ENCODE results near the gene UNG. TPM values are rescaled to one million over a fixed set of nuclear protein-coding genes. Genes with fewer than 3 reads are reported as not detected.

The UNG gene
- total and polyA plus RNA-seq, 2 donors (not counting 3 experiments of a cell fraction or from before 2014, with no cell fraction given): 21.5 to 46.7 TPM

DNA sequence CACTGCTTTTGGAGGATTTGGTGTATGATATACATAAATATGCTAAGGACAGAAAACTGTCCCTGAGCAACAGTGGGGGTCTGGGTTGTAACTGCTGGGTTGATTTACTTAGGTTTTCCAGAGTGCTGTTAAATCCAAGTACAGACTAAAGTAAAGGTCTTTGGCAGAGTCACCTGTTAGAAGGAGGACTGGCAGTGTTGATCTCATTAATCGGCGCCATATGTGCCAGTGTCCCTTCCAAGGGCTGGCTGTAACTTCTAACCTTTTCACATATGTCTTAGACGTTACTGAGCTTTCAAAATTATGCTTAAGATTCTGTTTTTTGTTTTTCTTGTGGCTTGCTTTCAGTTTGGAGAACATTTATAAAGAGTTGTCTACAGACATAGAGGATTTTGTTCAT is 5.1 kb downstream of the UNG start:
- Histone ChIP-seq H3K9me1 (replicated peaks; ENCODE audit: control insufficient read depth, extremely low read depth, insufficient read depth, low read length) (no peaks in the 10 kb centered on the region), H3K4me3 (replicated peaks in 1 of 3; ENCODE audit: insufficient read depth in 1 of 3, low read depth in 1 of 3, low read length in 3 of 3) (no peak overlapping the region), H3K79me2 (ENCODE audit: control insufficient read depth, insufficient read depth, low read length) (peaks cover 15% of the 10 kb centered on the region), H3K4me2 (ENCODE audit: insufficient read depth, low read length) (no peak overlapping the region), H2AFZ (ENCODE audit: low read depth, low read length) (no peak overlapping the region), H3K27ac (ENCODE audit: insufficient read depth, low read depth, low read length) (no peak overlapping the region), H3K36me3 (ENCODE audit: control insufficient read depth in 2 of 2, extremely low read depth in 1 of 2, insufficient read depth in 2 of 2, low read length in 2 of 2) (peaks cover 18 to 28% of the 10 kb centered on the region in 2 experiments), H3K9me3 (replicated peaks; ENCODE audit: control insufficient read depth, insufficient read depth, low read length) (no peaks in the 10 kb centered on the region), H4K20me1 (replicated peaks; ENCODE audit: control insufficient read depth, extremely low read depth, insufficient read depth, low read length) (no peaks in the 10 kb centered on the region), H3K27me3 (ENCODE audit: control insufficient read depth in 2 of 2, insufficient read depth in 2 of 2, low read length in 2 of 2) (no peaks in the 10 kb centered on the region), H3K4me1 (ENCODE audit: control insufficient read depth, extremely low read depth, insufficient read depth, low read length) (peaks cover 12% of the 10 kb centered on the region), H3K9ac (replicated peaks; ENCODE audit: extremely low read depth, insufficient read depth, low read length) (no peak overlapping the region)
- no peak for DNase-seq (ENCODE audit: low read depth, low spot score)
- ChIA-PET POLR2A (no interaction called here), CTCF (interaction anchor here (1.2 kb wide), 1 partner anchor 9 kb away, joined by 6 read pairs; no protein-coding TSS in a partner anchor)
- dilution Hi-C loops (cut with MboI; ENCODE audit: extremely low pct_ligation_motif_present, low sequenced_read_pairs) (no loop called here), intact Hi-C loops (cut with micrococcal nuclease) (no loop called here)
- BruUV-seq (replicated peaks): no TSS peak
- no peak for FAIRE-seq
- TF ChIP-seq JUN (IDR thresholded peaks at IDR 0.05; ENCODE audit: borderline replicate concordance, insufficient read depth, insufficient read length, low read depth) (no peak), POLR2AphosphoS5 (IDR thresholded peaks at IDR 0.05; ENCODE audit: insufficient read depth, low read depth, low read length) (no peak), GATA2 (IDR thresholded peaks at IDR 0.05; ENCODE audit: insufficient read depth, insufficient read length, low read depth, low read length) (no peak), MYC (IDR thresholded peaks at IDR 0.05; ENCODE audit: low read depth, low read length) (no peak), POLR2A (IDR thresholded peaks at IDR 0.05; ENCODE audit: low read depth, low read length) (no peak), EZH2 (IDR thresholded peaks at IDR 0.05; ENCODE audit: borderline replicate concordance, low read depth, low read length, severe bottlenecking) (no peak)
- TF ChIP-seq, protein P1, sequence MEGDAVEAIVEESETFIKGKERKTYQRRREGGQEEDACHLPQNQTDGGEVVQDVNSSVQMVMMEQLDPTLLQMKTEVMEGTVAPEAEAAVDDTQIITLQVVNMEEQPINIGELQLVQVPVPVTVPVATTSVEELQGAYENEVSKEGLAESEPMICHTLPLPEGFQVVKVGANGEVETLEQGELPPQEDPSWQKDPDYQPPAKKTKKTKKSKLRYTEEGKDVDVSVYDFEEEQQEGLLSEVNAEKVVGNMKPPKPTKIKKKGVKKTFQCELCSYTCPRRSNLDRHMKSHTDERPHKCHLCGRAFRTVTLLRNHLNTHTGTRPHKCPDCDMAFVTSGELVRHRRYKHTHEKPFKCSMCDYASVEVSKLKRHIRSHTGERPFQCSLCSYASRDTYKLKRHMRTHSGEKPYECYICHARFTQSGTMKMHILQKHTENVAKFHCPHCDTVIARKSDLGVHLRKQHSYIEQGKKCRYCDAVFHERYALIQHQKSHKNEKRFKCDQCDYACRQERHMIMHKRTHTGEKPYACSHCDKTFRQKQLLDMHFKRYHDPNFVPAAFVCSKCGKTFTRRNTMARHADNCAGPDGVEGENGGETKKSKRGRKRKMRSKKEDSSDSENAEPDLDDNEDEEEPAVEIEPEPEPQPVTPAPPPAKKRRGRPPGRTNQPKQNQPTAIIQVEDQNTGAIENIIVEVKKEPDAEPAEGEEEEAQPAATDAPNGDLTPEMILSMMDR (IDR thresholded peaks at IDR 0.05; ENCODE audit: extremely low read depth in 1 of 2, insufficient read depth in 1 of 2, low read depth in 1 of 2, low read length in 2 of 2): no peak
- TF ChIP-seq, protein P2, sequence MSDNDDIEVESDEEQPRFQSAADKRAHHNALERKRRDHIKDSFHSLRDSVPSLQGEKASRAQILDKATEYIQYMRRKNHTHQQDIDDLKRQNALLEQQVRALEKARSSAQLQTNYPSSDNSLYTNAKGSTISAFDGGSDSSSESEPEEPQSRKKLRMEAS (IDR thresholded peaks at IDR 0.05; ENCODE audit: insufficient read depth, insufficient read length): no peak

Data from endothelial cell of umbilical vein (primary cell).